Smooth muscle cell of the brain vasculature (primary cell): ENCODE data around the gene ASAP2.

Experiments
- DNase-seq: peaks from one replicate; pipeline ENCODE4 v3.0.0-alpha.2; 2012; ENCODE audit warnings: low read depth, low spot score

The ASAP2 gene

DNA sequence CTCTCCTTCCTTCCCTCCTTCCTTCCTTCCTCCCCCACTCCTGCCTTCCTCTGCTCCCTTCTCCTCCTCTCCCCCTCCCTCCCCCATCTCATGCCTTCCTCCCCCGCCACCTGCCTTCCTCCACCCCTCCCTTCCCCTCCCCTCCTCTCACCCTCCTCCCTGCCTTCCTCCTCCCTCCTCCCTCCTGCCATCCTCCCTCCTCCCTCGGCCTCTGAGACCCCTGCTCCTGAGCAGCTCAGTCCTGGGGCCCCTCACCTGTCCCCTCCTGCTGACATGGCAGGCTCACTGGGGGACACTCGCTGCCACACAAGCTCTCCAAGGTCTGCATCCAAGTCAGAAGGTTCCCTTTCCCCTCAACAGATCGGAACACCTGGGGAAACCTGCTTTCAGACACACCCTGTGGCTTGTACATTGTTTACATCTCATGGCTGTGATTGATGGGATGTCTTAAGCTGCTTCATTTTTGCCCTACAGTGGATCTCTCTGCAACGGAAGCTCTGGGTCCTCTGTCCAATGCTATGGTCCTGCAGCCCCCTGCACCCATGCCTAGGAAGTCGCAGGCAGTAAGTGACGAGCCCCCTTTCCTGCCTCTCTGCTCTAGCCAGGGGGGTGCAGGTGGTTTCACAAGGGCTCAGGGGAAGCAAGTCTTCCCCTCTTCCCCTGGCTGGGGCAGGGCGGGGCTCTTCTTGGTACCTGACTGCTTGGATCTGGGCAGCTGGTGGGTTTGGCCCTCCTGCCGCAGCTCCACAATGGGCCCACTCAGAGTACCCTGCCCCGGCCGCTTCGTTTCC is 193.9 kb downstream of the ASAP2 start:
- DNase-seq = no peak

GRCh38 chr2:9401059-9401547 is 194.5 kb downstream of the ASAP2 start:
- DNase-seq = no peak

DNA sequence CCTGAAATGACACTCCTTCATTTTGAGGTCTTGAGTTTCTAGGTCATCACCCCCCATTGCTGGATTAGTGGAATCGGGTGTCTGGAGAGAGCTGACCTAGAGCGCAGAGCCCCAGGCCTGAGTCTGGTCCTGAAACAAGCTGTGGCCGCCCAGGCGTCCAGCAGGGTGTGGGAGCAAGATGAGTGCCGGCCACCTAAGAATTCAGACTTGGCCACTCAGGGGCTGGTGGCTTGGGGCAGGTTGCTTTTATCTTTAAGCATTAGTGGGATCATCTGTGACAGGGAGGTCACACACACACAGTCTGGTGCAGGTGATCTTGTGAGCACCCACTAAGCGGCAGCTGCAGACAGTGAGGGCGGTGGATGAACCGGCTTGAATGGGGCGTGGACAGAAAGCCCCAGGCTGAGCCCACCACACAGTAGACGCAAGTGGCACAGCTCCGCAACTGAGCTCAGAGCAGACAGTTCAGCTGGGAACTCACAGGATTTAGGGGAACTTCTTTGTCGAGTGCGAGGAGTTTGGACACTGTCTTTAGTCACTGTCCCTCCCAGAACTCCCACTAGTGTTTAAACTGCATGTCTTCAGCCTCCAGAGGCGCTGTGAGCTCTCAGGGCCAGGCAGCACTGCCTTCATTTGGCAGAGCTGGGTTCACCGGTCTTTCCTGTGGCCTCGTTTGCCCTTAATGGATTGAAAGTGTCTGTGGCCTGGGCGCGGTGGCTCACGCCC is 195.2 kb downstream of the ASAP2 start:
- DNase-seq = no peak

DNA sequence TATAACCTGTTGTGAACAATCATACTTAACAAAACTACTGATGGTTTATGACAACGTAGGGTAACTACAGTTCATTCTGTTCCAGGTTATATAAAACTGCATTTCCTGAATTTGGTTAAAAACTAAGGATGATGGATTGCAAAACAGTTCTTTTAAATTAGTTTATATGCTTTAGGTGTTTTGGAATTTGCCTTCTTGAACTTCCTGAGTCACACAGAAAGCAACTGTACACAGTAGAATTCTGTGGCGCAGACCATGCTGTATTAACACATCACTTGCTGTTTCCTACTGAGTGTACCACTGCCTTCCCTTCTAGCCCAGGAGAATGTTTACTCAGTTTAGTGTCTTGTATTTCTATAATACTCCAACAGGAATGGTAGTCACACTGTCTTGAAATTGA is 197.3 kb downstream of the ASAP2 start:
- no peak for DNase-seq

DNA sequence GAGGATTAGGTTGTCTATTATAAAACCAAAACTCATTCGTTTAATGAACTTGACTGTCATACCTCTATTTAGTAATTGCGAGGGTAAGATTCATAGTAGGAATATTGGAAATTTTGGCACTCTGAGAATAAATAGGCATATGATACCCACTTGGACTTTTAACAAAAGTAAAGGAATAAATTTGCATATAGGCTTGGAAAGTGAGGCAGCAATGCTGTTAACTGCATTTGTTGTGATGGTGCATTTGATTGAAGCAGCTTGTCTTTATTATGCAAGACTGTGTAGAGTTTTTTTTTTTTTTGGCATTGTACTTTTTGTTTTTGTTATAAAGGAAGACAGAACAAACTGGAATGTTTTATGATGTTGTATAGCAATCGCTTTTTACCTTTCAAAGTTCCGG is 197.8 kb downstream of the ASAP2 start:
- no peak for DNase-seq

GRCh38 chr2:9405636-9406035 is 199.0 kb downstream of the ASAP2 start:
- DNase-seq = no peak

DNA sequence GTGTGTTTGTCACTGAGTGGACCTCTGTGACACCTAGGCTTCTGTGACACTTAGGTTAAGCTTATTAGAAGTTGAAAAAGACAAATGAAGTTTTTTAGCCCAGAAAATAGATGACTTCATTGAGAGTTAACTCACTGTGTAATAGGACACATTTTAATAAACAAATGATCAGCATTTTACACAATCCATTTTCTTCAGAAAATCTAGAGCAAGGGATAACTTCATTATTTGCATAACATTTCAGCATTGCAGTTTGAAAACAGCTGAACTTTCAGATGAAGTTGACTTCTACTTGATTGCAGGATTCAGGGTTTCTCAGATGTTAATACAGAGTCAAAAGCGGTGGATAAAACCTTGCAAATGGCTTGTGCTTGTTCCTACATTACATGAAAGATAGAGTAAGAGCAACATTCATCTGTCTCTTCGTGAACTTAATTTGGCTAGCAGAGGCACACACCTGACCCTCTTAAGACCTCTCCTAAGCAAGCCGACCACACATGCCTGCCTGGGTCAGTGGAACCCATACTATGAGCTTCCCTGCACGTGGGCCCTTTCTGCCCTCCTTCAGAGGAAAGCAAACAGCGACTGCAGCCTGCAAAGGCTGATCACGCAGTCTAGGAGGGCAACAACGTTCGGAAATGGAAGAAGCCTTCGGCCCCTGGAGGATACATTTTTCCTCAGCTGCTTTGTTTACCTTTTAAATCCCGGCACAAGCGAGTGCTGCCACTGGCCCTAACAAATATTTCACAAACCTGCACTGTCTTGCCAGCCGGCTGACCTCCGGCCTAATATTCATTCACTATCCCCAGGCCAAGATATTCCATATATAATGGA is 200.1 kb downstream of the ASAP2 start:
- no peak for DNase-seq

GRCh38 chr2:9407363-9407811 is 200.8 kb downstream of the ASAP2 start:
- DNase-seq = no peak

DNA sequence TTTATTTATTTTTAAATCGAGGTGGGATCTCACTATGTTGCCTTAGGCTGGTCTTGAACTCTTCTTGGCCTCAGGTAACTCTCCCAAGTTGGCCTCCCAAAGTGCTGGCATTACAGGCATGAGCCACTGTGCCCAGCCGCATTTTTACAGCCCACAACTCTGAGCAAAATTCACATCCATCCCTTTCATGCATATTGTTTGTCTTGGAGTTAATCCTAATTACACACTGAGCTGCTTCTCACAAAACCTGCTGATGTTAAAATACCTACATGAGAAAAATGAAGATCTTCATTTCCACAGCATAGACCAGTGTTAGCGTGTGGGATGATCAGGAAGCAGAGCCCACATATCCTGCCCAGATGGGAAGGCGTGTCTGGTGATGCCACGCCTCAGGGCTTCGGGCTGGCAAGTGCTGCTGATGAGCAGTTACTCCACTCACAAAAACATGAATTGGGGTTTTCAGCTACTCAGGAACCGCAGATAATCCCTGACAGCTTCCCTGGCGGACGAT is 202.1 kb downstream of the ASAP2 start:
- no peak for DNase-seq

DNA sequence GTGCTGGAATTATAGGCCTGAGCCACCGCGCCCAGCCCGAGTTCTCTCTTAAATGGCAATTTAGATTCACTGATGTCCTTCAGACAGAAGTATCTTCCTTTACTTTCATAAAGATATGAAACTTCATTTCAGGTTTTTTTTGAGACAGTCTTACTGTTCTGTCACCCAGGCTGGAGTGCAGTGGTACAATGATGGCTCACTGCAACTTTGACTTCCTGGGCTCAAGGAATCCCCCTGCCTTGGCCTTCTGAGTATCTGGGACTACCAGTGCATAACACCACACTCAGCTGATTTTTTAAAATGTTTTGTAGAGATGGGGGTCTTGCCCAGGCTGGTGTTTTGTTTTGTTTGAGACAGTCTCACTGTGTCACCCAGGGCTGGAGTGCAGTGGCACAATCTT is 203.5 kb downstream of the ASAP2 start:
- DNase-seq = no peak

DNA sequence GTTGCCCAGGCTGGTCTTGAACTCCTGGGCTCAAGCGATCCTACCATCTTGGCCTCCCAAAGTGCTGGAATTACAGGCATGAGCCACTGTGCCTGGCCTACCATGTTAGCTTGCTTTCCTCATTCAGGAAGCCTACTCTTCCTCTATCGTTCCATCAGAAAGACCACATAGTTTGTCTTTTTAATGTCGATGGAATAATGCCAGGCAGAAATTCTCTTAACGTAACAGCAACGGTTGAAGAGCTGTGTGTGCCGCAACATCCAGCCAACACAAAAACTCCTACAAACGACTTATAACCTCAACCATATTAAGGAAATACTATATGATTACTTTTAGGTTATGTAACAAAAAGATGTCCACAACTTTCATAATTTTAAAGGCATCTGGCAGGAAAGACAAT is 206.2 kb downstream of the ASAP2 start:
- DNase-seq = no peak

DNA sequence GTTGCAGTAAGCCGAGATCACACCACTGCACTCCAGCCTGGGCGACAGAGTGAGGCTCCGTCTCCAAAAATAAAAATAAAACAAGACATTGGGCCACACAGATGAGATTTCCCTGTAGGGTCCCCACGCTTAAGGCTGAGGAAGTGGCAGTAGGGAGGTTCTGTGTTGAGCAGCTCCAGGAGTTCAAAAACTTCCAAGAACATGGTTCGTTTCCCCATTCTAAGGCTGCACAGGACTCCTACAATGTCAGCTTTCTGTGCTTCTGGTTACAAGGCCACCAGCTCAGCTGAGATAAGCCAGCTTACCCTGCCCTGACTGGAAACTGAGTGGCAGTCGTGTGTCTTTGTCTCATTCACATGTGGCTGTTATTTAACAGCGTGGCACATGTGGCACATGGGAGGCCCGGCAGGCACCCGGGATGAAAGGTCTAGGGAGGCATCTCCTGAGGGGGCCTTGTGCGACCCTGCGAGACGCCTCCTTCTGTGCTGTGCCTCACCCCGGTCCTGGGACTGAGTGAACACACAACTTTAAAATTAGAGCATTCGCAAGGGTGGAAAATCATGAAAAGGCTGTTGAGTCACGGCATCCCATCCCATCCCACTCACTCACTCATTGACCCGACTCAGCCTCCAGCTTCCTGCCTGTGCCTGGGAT is 209.0 kb downstream of the ASAP2 start:
- DNase-seq = no peak

- no peak for DNase-seq
Observed at GRCh38 chr2:9416267-9416961, 209.8 kb downstream of the ASAP2 start.

DNA sequence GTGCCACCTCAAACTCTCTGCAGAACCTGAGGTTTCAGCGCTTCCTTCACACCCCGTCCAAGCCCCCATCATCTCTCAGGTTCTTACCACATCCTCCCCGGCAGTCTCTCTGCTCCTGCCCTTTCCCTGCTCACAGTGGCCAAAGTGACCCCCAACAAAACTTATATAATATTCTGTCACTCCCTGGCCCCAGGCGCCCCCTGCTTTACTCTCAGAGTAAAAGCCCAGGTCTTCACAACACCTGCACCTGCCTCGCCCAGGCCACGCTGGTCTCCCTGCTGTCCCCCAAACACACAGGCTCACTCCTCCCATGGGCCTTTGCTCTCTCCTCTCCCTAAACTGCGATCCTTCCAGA is 210.3 kb downstream of the ASAP2 start:
- DNase-seq = no peak

DNA sequence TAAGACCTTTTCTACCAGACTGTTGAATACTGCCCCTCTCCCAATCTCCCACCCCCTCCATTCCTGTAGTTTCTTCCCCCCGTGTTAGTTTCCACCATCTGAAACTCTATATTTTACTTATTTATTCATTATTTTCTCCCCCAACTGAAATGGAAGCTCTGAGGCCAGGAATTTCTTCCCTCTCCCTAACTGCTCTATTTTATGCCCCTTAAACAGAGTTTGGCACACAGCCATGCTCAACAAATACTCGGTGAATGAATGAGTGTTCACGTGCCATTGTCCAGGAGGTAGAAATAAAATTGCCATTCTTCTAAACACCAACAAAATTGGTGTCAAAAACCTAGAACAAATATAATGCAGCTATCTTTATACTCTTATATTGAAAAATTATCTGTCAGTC is 211.1 kb downstream of the ASAP2 start:
- no peak for DNase-seq

DNA sequence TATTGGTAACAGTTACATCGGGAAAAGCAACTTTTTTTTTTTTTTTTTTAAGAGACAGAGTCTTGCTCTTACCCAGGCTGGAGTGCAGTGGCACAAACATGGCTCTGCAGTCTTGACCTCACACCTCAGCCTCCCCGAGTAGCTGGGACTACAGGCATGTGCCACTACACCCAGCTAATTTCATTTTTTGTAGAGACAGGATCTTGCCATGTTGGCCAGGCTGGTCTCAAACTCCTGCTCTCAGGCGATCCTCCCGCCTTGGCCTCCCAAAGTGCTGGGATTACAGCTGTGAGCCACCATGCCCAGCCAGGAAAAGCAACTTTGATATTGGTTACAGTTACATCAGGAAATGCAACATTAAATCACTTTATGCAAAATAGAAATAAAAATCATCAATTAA is 212.1 kb downstream of the ASAP2 start:
- DNase-seq = no peak

DNA sequence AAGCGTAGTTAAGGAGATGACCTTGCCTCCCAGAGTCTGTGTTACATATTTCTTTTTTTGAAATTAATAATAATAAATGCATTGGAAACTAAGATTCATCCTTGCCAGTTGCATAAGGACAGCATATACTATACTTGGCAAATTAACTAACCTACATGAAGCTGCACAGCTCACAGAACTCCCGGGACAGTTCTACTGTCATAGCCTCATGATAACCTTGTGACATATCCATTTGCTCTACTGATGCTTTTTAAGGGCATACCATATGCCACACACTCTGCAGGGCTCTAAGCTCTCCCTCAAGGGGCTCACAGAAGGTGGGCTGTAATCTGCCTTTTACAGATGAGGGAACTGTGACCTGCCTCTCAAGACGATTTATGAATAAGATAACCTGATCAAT is 212.9 kb downstream of the ASAP2 start:
- DNase-seq = no peak

GRCh38 chr2:9420495-9420894 is 213.9 kb downstream of the ASAP2 start:
- DNase-seq = no peak

DNA sequence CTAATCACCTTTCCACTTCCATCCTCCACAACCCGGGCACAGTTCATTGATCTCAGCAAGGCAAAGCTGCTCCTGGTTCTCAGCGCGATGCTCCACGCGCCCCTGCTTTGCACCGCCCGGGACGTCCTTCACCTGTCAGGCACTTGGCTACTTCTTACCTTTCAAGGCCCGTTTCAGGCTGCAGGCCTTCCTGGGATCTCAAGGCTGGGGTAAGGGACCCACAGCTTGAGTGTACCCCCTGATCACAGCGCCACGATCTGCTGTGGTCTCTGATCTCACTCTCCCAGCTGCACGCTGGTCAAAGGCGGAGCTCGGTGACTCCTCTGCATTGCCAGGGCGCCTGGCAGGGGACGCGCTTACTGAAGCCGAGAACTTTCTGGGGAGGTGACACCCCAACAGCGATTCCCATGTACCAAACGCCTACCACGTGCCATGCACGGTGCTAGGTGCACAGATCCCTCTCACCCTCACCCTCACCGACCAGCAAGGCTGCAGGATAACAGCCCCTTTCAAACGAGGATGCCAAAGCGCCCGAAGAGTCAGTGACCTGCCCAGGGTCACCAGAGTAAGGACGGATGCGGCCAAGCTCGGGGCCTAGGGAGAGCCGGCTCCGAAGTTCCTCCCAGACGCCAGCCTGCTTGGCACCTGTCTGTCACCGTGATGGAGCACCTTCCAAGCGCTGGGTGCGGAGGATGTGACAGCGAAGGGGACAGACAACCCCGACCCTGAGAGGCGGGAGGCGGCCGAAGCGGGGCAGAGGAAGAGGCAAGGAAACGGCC is 215.9 kb downstream of the ASAP2 start:
- DNase-seq = no peak
